Measurements from ENCODE around the gene UXS1.

DNA sequence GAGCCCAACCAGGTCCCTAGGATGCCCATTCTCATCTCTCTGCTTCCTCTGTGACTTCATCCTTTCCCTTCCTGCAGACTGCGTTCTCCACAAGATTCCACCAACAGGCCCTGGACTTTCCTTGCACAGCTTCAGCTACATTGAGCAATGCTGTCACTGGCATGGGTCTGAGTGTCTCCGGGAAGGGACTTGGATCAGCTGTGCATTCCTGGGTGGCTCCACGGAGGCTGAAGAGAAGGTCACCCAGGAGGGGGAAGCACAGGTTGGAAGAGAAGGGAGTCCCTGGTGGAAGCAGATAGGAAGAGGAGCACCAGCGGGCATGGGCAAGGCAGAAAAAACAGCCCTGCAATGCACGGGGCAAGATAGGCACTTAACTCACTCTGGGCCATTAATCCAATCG, 140.5 kb downstream of the UXS1 start:
- TF ChIP-seq CTCF (IDR thresholded peaks at IDR 0.05) (no peak), POLR2A (IDR thresholded peaks at IDR 0.05) (no peak)
